Measurements from ENCODE around the gene GPR176. TPM values are rescaled to one million over a fixed set of nuclear protein-coding genes. Genes with fewer than 3 reads are reported as not detected.
A peak's percentile ranks its signal among the peaks of the same experiment; 100 is the strongest.

Gene GPR176
- total RNA-seq, 4 donors from 2014 or later = 1.7 to 8.4 (median 5.4) TPM

GRCh38 chr15:39793923-39794322 lies 126.1 kb downstream of the GPR176 start:
- Histone ChIP-seq H3K27ac (replicated peaks in 1 of 4) (no peak overlapping the region), H3K9me3 (no peaks in the 10 kb centered on the region), H3K36me3 (no peaks in the 10 kb centered on the region), H3K4me1 (peaks cover 0 to 30% (median 25%) of the 10 kb centered on the region in 4 donors), H3K27me3 (no peaks in the 10 kb centered on the region), H3K4me3 (no peak overlapping the region)
- DNase-seq (ENCODE audit: extremely low spot score) = no peak
- WGBS = 93% methylated on average over 4 of the region's 4 CpGs
- intact Hi-C loops (cut with DNase I) = no loop called here
- no peak for TF ChIP-seq CTCF (IDR thresholded peaks at IDR 0.05)
- no peak for TF ChIP-seq EP300 (IDR thresholded peaks at IDR 0.05)

- intact Hi-C loops (cut with DNase I) = no loop called here
These were observed 127.2 kb downstream of the GPR176 start for GRCh38 chr15:39792844-39793335.

GRCh38 chr15:39792025-39792843 lies 127.8 kb downstream of the GPR176 start:
- Histone ChIP-seq H3K9me3 (no peaks in the 10 kb centered on the region), H3K4me3 (no peak overlapping the region), H3K36me3 (no peaks in the 10 kb centered on the region), H3K27ac (replicated peaks in 1 of 4) (no peak overlapping the region), H3K27me3 (no peaks in the 10 kb centered on the region), H3K4me1 (peaks cover 0 to 45% (median 41%) of the 10 kb centered on the region in 4 donors)
- DNase-seq (ENCODE audit: extremely low spot score) = no peak
- TF ChIP-seq CTCF (IDR thresholded peaks at IDR 0.05) (no peak), EP300 (IDR thresholded peaks at IDR 0.05) (no peak), POLR2AphosphoS5 (IDR thresholded peaks at IDR 0.05) (no peak), POLR2A (IDR thresholded peaks at IDR 0.05; ENCODE audit: low read depth) (no peak)
- 59% methylated on average over 5 of the region's 5 CpGs for WGBS
- intact Hi-C loops (cut with DNase I) = no loop called here

More at GRCh38 chr15:39792844-39793335, 127.2 kb downstream of the GPR176 start:
- DNase-seq (ENCODE audit: extremely low spot score) = no peak
- Histone ChIP-seq H3K9me3 (no peaks in the 10 kb centered on the region), H3K36me3 (no peaks in the 10 kb centered on the region), H3K4me3 (no peak overlapping the region), H3K27me3 (no peaks in the 10 kb centered on the region), H3K4me1 (peaks cover 0 to 39% (median 34%) of the 10 kb centered on the region in 4 donors), H3K27ac (replicated peaks in 1 of 4) (no peak overlapping the region)
- WGBS = 5% methylated on average over 4 of the region's 4 CpGs
- TF ChIP-seq EP300 (IDR thresholded peaks at IDR 0.05) = no peak
- TF ChIP-seq POLR2AphosphoS5 (IDR thresholded peaks at IDR 0.05) = no peak
- no peak for TF ChIP-seq CTCF (IDR thresholded peaks at IDR 0.05)
- no peak for TF ChIP-seq POLR2A (IDR thresholded peaks at IDR 0.05; ENCODE audit: low read depth)

- TF ChIP-seq POLR2AphosphoS5 (IDR thresholded peaks at IDR 0.05) (no peak), POLR2A (IDR thresholded peaks at IDR 0.05; ENCODE audit: low read depth) (no peak), CTCF (IDR thresholded peaks at IDR 0.05) (no peak), EP300 (IDR thresholded peaks at IDR 0.05) (no peak)
- WGBS = 58% methylated on average over 4 of the region's 4 CpGs
- intact Hi-C loops (cut with DNase I) = loop anchor here (2.0 to 5.0 kb wide), 2 partner anchors 77 to 148 kb away; no protein-coding TSS in a partner anchor
- peak overlapping the region; percentile 5 to 61 (median 32) for H3K27ac ChIP-seq (replicated peaks in 1 of 4)
- H3K9me3 ChIP-seq = no peaks in the 10 kb centered on the region
- H3K36me3 ChIP-seq = no peaks in the 10 kb centered on the region
- no peaks in the 10 kb centered on the region for H3K27me3 ChIP-seq
- peaks cover 0 to 67% (median 64%) of the 10 kb centered on the region in 4 donors for H3K4me1 ChIP-seq
- no peak for DNase-seq (ENCODE audit: extremely low spot score)
- H3K4me3 ChIP-seq = no peak overlapping the region
These were observed 130.3 kb downstream of the GPR176 start for GRCh38 chr15:39789736-39790135.
